ENCODE data around the gene TMBIM4.
A peak's percentile ranks its signal among the peaks of the same experiment; 100 is the strongest.
"Not testable (repeated sequence)": the region's sequence is repeated elsewhere in the genome, so short reads cannot be mapped to it uniquely, and the experiment has no call there.

The TMBIM4 gene

DNA sequence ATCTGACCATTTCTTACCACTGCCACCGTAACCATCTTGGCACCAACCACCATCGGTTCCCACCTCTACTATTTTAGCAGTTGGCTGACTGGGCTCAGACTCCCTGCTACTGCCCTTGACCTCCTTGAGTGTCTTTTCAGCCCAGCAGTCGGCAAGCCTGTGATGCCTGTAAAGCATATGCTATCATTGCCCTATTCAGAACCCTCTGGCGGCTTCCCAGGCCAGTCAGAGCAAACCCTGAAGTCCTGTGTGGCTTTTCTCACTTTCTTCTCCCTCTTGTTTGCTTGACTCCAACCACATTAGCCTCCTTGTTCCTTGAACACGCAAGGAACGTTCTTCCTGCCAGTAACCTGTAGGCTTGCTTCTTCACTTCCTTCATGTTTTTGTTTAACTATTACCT lies 25.4 kb upstream of the TMBIM4 start:
- Histone ChIP-seq H3K4me2 (ENCODE audit: low read length) (no peak overlapping the region), H3K9me3 (replicated peaks; ENCODE audit: low read length) (no peaks in the 10 kb centered on the region), H3K27me3 (ENCODE audit: control insufficient read depth, insufficient read depth, low read length) (no peaks in the 10 kb centered on the region), H3K4me3 (ENCODE audit: low read length) (no peak overlapping the region), H3K36me3 (ENCODE audit: insufficient read depth, low read length) (no peaks in the 10 kb centered on the region), H3K9ac (ENCODE audit: low read depth, low read length) (no peak overlapping the region), H3K4me1 (ENCODE audit: control insufficient read depth, insufficient read depth, low read length) (peaks cover 16% of the 10 kb centered on the region)

DNA sequence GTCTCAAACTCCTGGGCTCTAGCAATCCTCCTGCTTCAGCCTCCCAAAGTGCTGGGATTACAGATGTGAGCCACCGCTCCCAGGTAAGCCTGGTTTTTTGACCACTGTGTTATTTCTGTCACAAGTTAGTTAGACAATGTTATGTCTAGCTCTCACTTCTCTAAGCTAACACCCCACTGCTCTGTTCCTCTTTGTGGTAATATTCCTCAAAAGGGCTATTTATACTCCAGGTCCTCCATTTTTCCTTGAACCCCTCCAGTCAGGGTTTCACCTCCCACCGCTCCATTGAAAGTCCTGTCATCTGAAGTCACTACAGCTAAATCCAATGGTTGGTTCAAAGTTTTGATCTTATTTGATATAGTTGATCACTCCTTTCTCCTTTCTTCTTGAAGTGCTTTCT lies 24.3 kb upstream of the TMBIM4 start:
- no peaks in the 10 kb centered on the region for H3K9me3 ChIP-seq (replicated peaks; ENCODE audit: low read length)
- H3K36me3 ChIP-seq (ENCODE audit: insufficient read depth, low read length): no peaks in the 10 kb centered on the region
- no peaks in the 10 kb centered on the region for H3K27me3 ChIP-seq (ENCODE audit: control insufficient read depth, insufficient read depth, low read length)
- no peak overlapping the region for H3K9ac ChIP-seq (ENCODE audit: low read depth, low read length)
- H3K4me1 ChIP-seq (ENCODE audit: control insufficient read depth, insufficient read depth, low read length): peaks cover 18% of the 10 kb centered on the region
- H3K4me3 ChIP-seq (ENCODE audit: low read length): no peak overlapping the region
- H3K4me2 ChIP-seq (ENCODE audit: low read length): no peak overlapping the region

DNA sequence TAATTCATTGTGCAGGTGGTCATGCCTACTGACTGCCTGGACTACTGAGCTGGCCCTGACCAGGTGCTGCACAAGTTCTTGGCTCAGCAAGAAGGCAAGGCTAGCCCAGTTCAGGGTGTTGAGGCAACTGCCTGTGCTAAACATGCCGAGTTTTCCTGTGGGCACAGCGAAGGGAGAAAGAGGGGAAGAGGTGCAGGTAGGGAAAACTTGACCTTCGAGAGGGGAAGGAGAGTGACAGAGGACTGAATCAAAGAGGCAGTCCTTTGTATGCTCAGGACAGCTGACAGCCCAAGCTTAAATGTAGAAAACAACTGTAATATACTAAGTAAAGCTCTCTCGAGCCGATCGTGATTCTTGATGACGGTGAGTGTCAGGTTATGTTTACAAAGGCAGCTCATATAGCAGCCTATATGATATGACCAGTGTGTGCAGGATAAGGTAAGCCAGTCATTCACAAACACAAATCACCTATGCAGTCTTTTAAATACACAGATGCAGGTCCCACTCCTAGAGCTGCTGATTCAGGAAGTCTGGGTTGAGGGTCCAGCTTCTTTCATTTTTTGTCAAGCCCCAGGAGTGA lies 21.8 kb upstream of the TMBIM4 start:
- Histone ChIP-seq H3K9ac (ENCODE audit: low read depth, low read length) (no peak overlapping the region), H3K4me3 (ENCODE audit: low read length) (no peak overlapping the region), H3K4me1 (ENCODE audit: control insufficient read depth, insufficient read depth, low read length) (peaks cover 14% of the 10 kb centered on the region), H3K4me2 (ENCODE audit: low read length) (no peak overlapping the region), H3K9me3 (replicated peaks; ENCODE audit: low read length) (no peaks in the 10 kb centered on the region), H3K27me3 (ENCODE audit: control insufficient read depth, insufficient read depth, low read length) (no peaks in the 10 kb centered on the region), H3K36me3 (ENCODE audit: insufficient read depth, low read length) (no peaks in the 10 kb centered on the region)

DNA sequence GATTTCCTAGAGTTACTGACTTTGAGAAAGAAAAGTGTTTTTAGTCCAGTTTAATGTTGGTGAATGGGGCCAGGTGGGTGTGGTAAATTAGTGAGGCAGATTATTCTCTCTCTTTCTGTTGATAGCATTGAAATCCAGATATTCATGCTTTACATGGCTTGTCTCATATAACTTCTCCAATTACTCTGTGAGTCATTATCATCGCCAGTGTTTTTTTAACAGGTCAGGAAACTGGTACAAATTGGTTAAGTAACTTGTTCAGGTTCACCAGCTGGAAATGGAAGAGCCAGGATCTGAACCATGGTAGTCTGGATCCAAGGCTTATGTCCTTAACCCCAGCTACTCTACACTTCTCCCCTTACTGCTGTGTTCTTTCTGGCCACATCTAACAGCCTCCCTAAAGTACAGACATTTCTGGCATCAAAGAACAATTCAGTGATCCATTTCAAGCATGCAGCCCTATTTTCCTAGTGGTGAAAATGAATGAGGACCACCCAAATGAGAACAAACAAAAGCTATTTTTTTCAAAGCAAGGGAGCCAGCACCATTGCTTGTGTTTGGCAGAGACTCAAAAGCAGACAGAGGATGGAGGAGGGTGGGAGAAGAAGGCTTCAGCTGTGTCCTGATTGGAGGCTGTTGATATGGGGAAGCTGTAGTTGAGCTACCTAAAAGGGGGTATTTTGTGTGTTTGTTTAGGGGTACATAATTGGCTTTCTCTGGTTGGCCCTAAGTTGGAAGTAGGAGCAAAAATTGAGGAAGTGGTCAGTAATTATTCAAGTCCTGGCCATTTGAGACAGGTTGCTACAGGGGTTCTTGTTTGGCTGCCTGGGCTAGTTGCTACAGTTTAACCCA lies 20.9 kb upstream of the TMBIM4 start:
- H3K36me3 ChIP-seq (ENCODE audit: insufficient read depth, low read length): no peaks in the 10 kb centered on the region
- peak overlapping the region; percentile 96 for H3K4me2 ChIP-seq (ENCODE audit: low read length)
- no peaks in the 10 kb centered on the region for H3K27me3 ChIP-seq (ENCODE audit: control insufficient read depth, insufficient read depth, low read length)
- peak overlapping the region; percentile 0 for H3K4me3 ChIP-seq (ENCODE audit: low read length)
- no peak overlapping the region for H3K9ac ChIP-seq (ENCODE audit: low read depth, low read length)
- H3K9me3 ChIP-seq (replicated peaks; ENCODE audit: low read length): no peaks in the 10 kb centered on the region
- H3K4me1 ChIP-seq (ENCODE audit: control insufficient read depth, insufficient read depth, low read length): peaks cover 14% of the 10 kb centered on the region

DNA sequence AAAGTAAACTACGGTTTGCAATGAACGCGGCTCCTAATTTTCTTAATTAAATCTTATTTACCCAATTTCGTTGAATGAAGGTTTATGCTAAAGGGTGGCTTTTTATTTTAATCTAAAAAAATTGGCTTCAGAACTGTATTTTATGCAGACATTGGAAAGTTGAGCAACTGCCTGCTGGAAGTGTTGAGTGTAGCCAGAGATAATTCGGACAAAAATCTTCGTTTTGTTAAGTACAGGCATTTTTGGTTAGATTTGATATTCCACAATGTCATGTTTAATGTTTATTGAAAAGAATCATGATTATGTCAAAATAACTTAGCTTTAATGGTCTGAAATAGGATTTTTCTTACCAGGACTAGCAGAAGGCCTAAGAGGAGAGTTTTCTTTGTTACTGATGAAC lies 20.1 kb upstream of the TMBIM4 start:
- H3K27me3 ChIP-seq (ENCODE audit: control insufficient read depth, insufficient read depth, low read length): no peaks in the 10 kb centered on the region
- H3K9me3 ChIP-seq (replicated peaks; ENCODE audit: low read length): no peaks in the 10 kb centered on the region
- no peaks in the 10 kb centered on the region for H3K36me3 ChIP-seq (ENCODE audit: insufficient read depth, low read length)
- H3K9ac ChIP-seq (ENCODE audit: low read depth, low read length): peak overlapping the region; percentile 78
- H3K4me2 ChIP-seq (ENCODE audit: low read length): peak overlapping the region; percentile 96
- peaks cover 14% of the 10 kb centered on the region for H3K4me1 ChIP-seq (ENCODE audit: control insufficient read depth, insufficient read depth, low read length)
- H3K4me3 ChIP-seq (ENCODE audit: low read length): peak overlapping the region; percentile 76

DNA sequence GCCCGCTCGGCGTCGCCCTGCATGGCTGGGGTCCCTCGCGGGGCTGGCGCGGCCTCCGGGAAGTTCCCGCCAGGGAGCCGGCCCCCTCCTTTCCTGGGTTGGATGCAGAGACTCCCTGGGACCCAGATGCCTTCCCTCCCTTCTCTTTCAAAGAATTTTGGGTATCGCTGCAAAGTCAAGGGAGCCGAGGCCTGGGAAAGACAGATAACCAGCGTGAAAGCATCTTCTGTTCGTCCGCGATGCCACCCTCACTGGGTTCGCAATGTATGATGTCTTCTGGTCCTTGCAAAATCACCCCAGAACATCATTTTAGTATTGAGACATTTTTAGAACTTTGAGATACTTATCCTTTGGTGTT lies 19.7 kb upstream of the TMBIM4 start:
- Histone ChIP-seq H3K9me3 (replicated peaks; ENCODE audit: low read length) (no peaks in the 10 kb centered on the region), H3K27me3 (ENCODE audit: control insufficient read depth, insufficient read depth, low read length) (no peaks in the 10 kb centered on the region), H3K4me2 (ENCODE audit: low read length) (peak overlapping the region; percentile 96), H3K9ac (ENCODE audit: low read depth, low read length) (peak overlapping the region; percentile 78), H3K36me3 (ENCODE audit: insufficient read depth, low read length) (no peaks in the 10 kb centered on the region), H3K4me1 (ENCODE audit: control insufficient read depth, insufficient read depth, low read length) (peaks cover 14% of the 10 kb centered on the region), H3K4me3 (ENCODE audit: low read length) (peak overlapping the region; percentile 76)

DNA sequence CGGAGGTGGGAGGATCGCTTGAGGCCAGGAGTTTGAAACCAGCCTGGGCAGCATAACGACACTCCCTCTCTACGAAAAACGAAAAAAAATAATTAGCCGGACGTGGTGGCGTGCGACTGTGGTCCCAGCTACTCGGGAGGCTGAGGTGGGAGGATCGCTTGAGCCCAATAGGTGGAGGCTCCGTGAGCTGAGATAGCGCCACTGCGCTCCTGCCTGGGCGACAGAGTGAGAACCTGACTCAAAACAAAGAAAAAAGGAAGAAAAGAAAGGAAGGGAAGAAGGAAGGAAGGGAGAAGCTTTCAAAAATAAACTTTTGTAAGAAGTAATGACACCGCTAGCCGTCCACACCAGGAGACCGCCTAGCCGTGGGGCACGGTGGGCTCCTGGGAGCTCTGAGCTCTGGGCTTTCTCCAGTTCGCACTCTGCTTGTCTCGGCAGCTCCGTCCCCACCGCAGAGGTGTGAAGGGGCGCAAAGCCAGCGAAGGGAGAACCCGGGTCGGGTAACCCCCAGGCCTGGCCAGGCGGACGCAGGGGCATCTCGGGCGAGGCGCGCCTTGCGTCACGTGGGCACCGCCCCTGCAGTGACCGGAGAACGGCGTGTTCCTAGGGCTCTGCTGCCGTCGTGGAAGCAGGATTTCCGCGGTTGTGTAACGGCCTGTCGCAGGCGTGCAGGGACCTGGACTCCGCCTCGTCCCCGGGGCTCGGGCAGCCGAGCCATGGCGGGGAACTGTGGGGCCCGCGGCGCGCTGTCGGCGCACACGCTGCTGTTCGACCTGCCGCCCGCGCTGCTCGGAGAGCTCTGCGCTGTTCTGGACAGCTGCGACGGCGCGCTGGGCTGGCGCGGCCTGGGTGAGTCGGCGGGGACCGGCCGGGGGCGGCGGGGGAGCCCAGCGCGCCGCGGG lies 19.0 kb upstream of the TMBIM4 start, which contains the start of gene IRAK3:
Gene IRAK3 (plus strand): TSS at position 631 of the 902 bp plus-strand sequence. CDS start 86 bp downstream, at position 717.
- Histone ChIP-seq H3K9ac (ENCODE audit: low read depth, low read length) (peak within 1 kb of the TSS; percentile 78), H3K4me1 (ENCODE audit: control insufficient read depth, insufficient read depth, low read length) (peaks cover 14% of the 10 kb centered on the region), H3K4me2 (ENCODE audit: low read length) (peak within 1 kb of the TSS; percentile 96), H3K4me3 (ENCODE audit: low read length) (peak within 1 kb of the TSS; percentile 76), H3K36me3 (ENCODE audit: insufficient read depth, low read length) (no peaks in the 10 kb centered on the region), H3K9me3 (replicated peaks; ENCODE audit: low read length) (no peaks in the 10 kb centered on the region), H3K27me3 (ENCODE audit: control insufficient read depth, insufficient read depth, low read length) (no peaks in the 10 kb centered on the region)

DNA sequence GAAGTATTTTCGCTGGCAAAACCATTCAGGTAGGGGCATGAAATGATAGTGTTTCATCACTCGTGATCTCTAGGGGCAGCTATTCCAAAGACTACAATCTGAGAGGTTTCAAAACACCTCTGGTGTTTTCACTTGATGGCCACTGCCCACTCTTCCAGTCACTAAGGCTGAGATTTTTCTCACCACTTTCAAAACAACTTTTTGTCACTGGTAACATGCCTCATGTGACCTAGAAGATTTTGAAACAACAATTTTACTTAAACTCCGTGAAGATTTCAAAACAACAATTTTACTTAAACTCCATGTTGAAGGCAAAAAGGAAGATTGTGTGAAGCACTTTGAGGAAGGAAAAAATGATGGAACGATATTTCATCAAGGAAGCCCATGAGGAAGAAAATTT lies 18.0 kb upstream of the TMBIM4 start:
- no peaks in the 10 kb centered on the region for H3K27me3 ChIP-seq (ENCODE audit: control insufficient read depth, insufficient read depth, low read length)
- H3K9ac ChIP-seq (ENCODE audit: low read depth, low read length): no peak overlapping the region
- peaks cover 14% of the 10 kb centered on the region for H3K4me1 ChIP-seq (ENCODE audit: control insufficient read depth, insufficient read depth, low read length)
- H3K36me3 ChIP-seq (ENCODE audit: insufficient read depth, low read length): no peaks in the 10 kb centered on the region
- no peak overlapping the region for H3K4me3 ChIP-seq (ENCODE audit: low read length)
- H3K9me3 ChIP-seq (replicated peaks; ENCODE audit: low read length): no peaks in the 10 kb centered on the region
- H3K4me2 ChIP-seq (ENCODE audit: low read length): no peak overlapping the region

DNA sequence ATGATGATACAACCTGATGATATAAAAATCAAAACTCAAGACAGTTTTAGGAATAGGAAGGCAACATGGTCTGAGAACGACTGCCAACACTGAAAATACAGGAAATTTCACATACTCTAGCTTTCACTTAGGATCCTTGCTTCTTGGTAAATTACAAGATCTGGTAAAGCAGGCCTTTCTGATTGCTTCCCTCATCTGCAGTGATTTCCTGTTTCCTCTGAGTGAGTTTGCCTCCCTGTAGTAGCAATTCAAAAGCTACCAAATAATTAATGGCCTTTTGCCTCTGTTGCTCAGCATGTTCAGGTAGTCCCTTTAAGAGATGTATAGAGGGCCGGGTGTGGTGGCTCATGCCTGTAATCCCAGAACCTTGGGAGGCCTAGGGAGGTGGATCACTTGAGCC lies 17.2 kb upstream of the TMBIM4 start:
- no peaks in the 10 kb centered on the region for H3K27me3 ChIP-seq (ENCODE audit: control insufficient read depth, insufficient read depth, low read length)
- no peaks in the 10 kb centered on the region for H3K9me3 ChIP-seq (replicated peaks; ENCODE audit: low read length)
- no peak overlapping the region for H3K4me3 ChIP-seq (ENCODE audit: low read length)
- H3K36me3 ChIP-seq (ENCODE audit: insufficient read depth, low read length): no peaks in the 10 kb centered on the region
- H3K4me1 ChIP-seq (ENCODE audit: control insufficient read depth, insufficient read depth, low read length): peaks cover 14% of the 10 kb centered on the region
- H3K9ac ChIP-seq (ENCODE audit: low read depth, low read length): no peak overlapping the region
- H3K4me2 ChIP-seq (ENCODE audit: low read length): no peak overlapping the region

DNA sequence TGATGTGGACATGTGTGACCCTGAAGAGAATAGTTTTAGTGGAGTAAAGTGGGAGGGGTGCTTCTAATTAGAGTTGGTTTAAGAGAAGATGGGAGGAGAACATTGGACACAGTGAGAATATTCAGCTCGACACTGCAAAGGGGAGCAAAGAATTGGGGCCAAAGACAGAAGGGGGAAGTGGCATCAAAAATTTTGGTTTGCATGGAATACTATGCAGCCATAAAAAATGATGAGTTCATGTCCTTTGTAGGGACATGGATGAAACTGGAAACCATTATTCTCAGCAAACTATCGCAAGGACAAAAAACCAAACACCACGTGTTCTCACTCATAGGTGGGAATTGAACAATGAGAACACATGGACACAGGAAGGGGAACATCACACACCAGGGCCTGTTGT lies 15.0 kb upstream of the TMBIM4 start:
- H3K9me3 ChIP-seq (replicated peaks; ENCODE audit: low read length); H3K4me1 ChIP-seq (ENCODE audit: control insufficient read depth, insufficient read depth, low read length); H3K36me3 ChIP-seq (ENCODE audit: insufficient read depth, low read length); H3K9ac ChIP-seq (ENCODE audit: low read depth, low read length); H3K4me2 ChIP-seq (ENCODE audit: low read length); H3K27me3 ChIP-seq (ENCODE audit: control insufficient read depth, insufficient read depth, low read length); H3K4me3 ChIP-seq (ENCODE audit: low read length): not testable (repeated sequence)

DNA sequence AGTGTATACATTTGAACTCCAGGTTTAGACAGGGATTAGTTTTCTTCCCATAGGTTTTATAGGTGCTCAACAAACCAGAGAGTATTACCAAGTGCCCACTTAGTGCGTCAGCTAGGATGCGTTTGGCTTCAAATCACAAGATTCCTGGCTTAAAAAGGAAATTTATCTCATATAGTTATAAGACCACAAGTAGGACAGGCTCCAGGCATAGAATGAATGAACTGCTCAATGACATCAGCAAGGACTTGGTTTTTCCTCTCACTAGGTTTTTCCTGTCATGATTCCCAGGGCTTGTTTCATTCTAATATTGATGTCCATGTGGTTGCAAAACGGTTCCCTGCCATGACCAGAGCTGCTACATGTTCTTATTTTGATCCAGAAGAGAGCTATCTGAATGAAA lies 13.2 kb upstream of the TMBIM4 start:
- no peak overlapping the region for H3K4me3 ChIP-seq (ENCODE audit: low read length)

More for the DNA sequence above, 13.2 kb upstream of the TMBIM4 start:
- Histone ChIP-seq H3K4me2 (ENCODE audit: low read length) (no peak overlapping the region), H3K9ac (ENCODE audit: low read depth, low read length) (no peak overlapping the region), H3K9me3 (replicated peaks; ENCODE audit: low read length) (no peaks in the 10 kb centered on the region), H3K4me1 (ENCODE audit: control insufficient read depth, insufficient read depth, low read length) (no peaks in the 10 kb centered on the region), H3K27me3 (ENCODE audit: control insufficient read depth, insufficient read depth, low read length) (peaks cover 5% of the 10 kb centered on the region), H3K36me3 (ENCODE audit: insufficient read depth, low read length) (no peaks in the 10 kb centered on the region)

All from skeletal muscle satellite cell (primary cell).